OCI-LY7 (cell line): Measurements from ENCODE around the gene NKG7. TPM values are rescaled to one million over a fixed set of nuclear protein-coding genes. Genes with fewer than 3 reads are reported as not detected.

ENCODE experiments used
- BruUV-seq: library from RNA; stranded (reverse); fragments of 400-500 nt; replicated peaks from 2 replicates; lab custom pipeline; 2021; lab: Mats Ljungman, UMichigan
- CTCF ChIA-PET: fragments of 300-600 bp; sonication (Branson Sonifier 250); formaldehyde crosslinking; loops from one replicate; lab custom pipeline; 2022; ENCODE audit warnings: antibody characterized with exemption; ENCODE audit not compliant: unreplicated experiment; lab: Charles Lee
- POLR2A ChIA-PET: fragments of 300-600 bp; sonication (Branson Sonifier 250); formaldehyde crosslinking; loops from one replicate; lab custom pipeline; 2022; ENCODE audit warnings: antibody characterized with exemption; lab: Charles Lee
- DNase-seq: peaks from one replicate; pipeline ENCODE4 v3.0.0-alpha.2; 2015; ENCODE audit warnings: low spot score
- H2AFZ ChIP-seq: fragments of 200-600 bp; sonication (generic), shearing (Covaris generic); 2 replicates; pipeline ENCODE4 v1.6.1; 2014; ENCODE audit warnings: mild to moderate bottlenecking, antibody characterized with exemption, low read length, moderate library complexity
- H3K27ac ChIP-seq: fragments of 200-600 bp; sonication (generic); 2 replicates; pipeline ENCODE4 v1.5.1; 2014; ENCODE audit warnings: mixed run types, low read depth, mild to moderate bottlenecking, moderate library complexity, low read length, inconsistent platforms; ENCODE audit not compliant: poor library complexity, severe bottlenecking
- H3K36me3 ChIP-seq: fragments of 200-600 bp; sonication (generic); 2 replicates; pipeline ENCODE4 v1.6.1; 2014; ENCODE audit warnings: mild to moderate bottlenecking, antibody characterized with exemption, low read length, moderate library complexity, mixed read lengths; ENCODE audit not compliant: insufficient read depth
- H3K4me1 ChIP-seq: fragments of 200-600 bp; sonication (generic); 2 replicates; pipeline ENCODE4 v1.5.1; 2014; ENCODE audit warnings: mild to moderate bottlenecking, low read length; ENCODE audit not compliant: insufficient read depth, poor library complexity, severe bottlenecking
- H3K4me2 ChIP-seq: fragments of 200-600 bp; sonication (generic); 2 replicates; pipeline ENCODE4 v1.6.1; 2014; ENCODE audit warnings: mild to moderate bottlenecking, low read length
- H3K4me3 ChIP-seq: fragments of 200-600 bp; sonication (generic); 2 replicates; pipeline ENCODE4 v1.5.1; 2014; ENCODE audit warnings: mild to moderate bottlenecking, low read depth, low read length; ENCODE audit not compliant: poor library complexity, severe bottlenecking
- H3K79me2 ChIP-seq: fragments of 200-600 bp; sonication (generic); 2 replicates; pipeline ENCODE4 v1.6.1; 2016; ENCODE audit warnings: low read depth, mild to moderate bottlenecking, low read length, moderate library complexity, mixed read lengths; ENCODE audit not compliant: insufficient read depth
- H3K9me2 ChIP-seq: fragments of 200-600 bp; sonication (generic); 2 replicates; pipeline ENCODE4 v1.6.1; 2016; ENCODE audit warnings: mild to moderate bottlenecking, low read length, mixed read lengths; ENCODE audit not compliant: insufficient read depth
- H3K9me3 ChIP-seq: fragments of 200-600 bp; sonication (generic); 2 replicates; pipeline ENCODE4 v1.6.1; 2014; ENCODE audit warnings: mild to moderate bottlenecking, mixed run types, low read length, mixed read lengths
- H4K20me1 ChIP-seq: fragments of 200-600 bp; sonication (generic); 2 replicates; pipeline ENCODE4 v1.6.1; 2014; ENCODE audit warnings: mild to moderate bottlenecking, antibody characterized with exemption, low read length, moderate library complexity, mixed read lengths; ENCODE audit not compliant: insufficient read depth
- EZH2phosphoT487 ChIP-seq: fragments of 200-600 bp; sonication (generic); IDR thresholded peaks from 2 replicates; pipeline ENCODE4 v1.6.1; 2018; ENCODE audit warnings: low read depth, borderline replicate concordance, mild to moderate bottlenecking, mixed run types, antibody characterized with exemption, low read length, moderate library complexity, mixed read lengths
- intact Hi-C: fragments of 100-400 bp; cut with micrococcal nuclease; formaldehyde crosslinking; loops from one replicate; pipeline ENCODE4 v1.10.0; 2022; ENCODE audit not compliant: unreplicated experiment
- total RNA-seq, 2 experiments: library from RNA; depleted of rRNA in 1 of 2; stranded (reverse); fragments of >200 nt in 1 of 2; shearing (Covaris generic) in 1 of 2; gene quantifications; 2 replicates each; pipeline ENCODE4 v1.2.3, GENCODE V29; 2014 to 2022
- TF ChIP-seq, protein P1 (sequence below): fragments of 200-600 bp; sonication (generic); conservative IDR thresholded peaks from 2 replicates; pipeline ENCODE4 v1.5.1; 2014; ENCODE audit warnings: mild to moderate bottlenecking, antibody characterized with exemption, low read length, moderate library complexity, mixed read lengths

The NKG7 gene
- total RNA-seq, 2 experiments from 2014 or later, result not detected

DNA sequence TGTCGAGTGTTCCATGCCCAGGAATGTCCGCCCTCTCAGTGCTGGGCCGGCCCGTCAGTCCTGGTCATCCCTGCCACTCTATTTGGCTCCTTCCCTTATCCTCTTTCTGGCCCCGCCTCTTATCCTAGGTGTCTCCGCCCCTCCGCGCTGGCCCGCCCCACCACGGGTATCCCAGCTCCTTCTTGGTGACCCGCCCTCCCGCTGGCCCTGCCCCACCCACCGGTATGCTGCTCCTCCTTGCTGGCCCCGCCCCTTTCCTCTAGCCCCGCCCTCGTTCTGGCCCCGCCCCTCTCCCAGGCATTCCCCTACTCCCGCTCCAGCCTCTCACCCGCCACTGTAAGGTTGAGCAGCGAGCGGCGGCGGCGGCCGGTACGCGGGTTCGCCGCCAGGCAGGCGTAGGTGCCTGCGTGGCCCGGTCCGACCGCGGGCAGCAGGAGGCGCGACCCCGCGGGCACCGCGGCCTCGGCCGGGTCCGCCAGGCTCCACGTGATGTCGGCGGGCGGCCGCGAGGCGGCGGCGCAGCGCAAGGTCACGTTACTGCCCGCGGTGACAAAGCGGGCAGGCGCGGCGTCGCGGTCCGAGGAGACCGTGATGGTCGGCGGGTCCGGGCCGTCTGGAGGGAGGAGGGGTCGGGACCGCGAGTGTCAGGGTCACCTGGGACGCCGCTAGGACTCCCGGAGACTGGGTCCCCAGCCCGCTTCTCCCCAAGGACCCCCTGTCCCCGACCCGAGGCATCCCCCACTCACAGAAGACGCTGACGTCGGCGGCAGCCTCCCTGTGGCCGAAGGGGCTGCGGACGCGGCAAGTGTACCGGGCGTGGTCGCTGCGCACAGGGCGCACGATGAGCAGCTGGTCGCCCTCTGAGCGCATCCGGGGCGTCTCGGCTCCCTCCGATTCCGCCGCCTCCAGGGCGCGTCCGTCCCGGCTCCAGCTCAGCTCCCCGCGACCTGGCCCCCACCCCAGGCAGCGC is 32.5 kb downstream of the NKG7 start:
- TF ChIP-seq, protein P1, sequence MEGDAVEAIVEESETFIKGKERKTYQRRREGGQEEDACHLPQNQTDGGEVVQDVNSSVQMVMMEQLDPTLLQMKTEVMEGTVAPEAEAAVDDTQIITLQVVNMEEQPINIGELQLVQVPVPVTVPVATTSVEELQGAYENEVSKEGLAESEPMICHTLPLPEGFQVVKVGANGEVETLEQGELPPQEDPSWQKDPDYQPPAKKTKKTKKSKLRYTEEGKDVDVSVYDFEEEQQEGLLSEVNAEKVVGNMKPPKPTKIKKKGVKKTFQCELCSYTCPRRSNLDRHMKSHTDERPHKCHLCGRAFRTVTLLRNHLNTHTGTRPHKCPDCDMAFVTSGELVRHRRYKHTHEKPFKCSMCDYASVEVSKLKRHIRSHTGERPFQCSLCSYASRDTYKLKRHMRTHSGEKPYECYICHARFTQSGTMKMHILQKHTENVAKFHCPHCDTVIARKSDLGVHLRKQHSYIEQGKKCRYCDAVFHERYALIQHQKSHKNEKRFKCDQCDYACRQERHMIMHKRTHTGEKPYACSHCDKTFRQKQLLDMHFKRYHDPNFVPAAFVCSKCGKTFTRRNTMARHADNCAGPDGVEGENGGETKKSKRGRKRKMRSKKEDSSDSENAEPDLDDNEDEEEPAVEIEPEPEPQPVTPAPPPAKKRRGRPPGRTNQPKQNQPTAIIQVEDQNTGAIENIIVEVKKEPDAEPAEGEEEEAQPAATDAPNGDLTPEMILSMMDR, result 0 out of 2 replicates have a peak, but pooled peaks have one; percentile 19
- no peak for TF ChIP-seq EZH2phosphoT487
- Histone ChIP-seq H3K4me3 (peak overlapping the region; percentile 70), H3K36me3 (no peaks in the 10 kb centered on the region), H2AFZ (peak overlapping the region; percentile 84; the same call in 1 of the 2 replicates), H3K4me2 (peak overlapping the region; percentile 96), H3K4me1 (peaks cover 10% of the 10 kb centered on the region), H3K27ac (no peak overlapping the region), H3K79me2 (no peaks in the 10 kb centered on the region), H3K9me3 (no peaks in the 10 kb centered on the region), H4K20me1 (no peaks in the 10 kb centered on the region), H3K9me2 (no peaks in the 10 kb centered on the region)
- intact Hi-C loops, result loop anchor here (1.0 to 10.0 kb wide), 4 partner anchors 26 to 315 kb away; partner anchors contain the start of genes ETFB and SIGLEC10
- no TSS peak for BruUV-seq
- ChIA-PET POLR2A (interaction anchor here (0.6 to 1.0 kb wide), 2 partner anchors 27 to 59 kb away, joined by 3 to 4 read pairs; no protein-coding TSS in a partner anchor), CTCF (interaction anchor here (0.6 to 1.3 kb wide), 4 partner anchors 18 to 28 kb away, joined by 3 to 4 read pairs (median 3); no protein-coding TSS in a partner anchor)
- DNase-seq, result peak; percentile 87

DNA sequence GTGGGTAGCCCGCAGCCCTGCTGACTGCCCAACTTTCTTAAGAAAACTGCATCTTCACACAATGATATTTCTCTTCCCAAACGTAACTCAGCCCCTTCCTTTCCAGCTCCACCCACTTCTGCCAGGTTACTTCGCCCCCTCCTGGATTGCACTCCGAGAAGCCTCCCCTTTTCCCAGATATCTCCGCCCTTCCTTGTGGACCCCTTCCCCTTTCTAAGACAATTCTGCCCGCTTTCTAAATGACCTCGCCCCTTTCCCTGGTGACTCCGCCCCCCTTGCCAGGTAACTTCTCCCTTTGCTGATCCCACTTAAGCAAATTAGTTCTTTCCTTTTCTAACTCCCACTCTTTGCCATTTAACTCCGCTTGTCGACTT is 33.2 kb downstream of the NKG7 start:
- Histone ChIP-seq H2AFZ (peak overlapping the region; percentile 84), H3K79me2 (no peaks in the 10 kb centered on the region), H3K9me3 (no peaks in the 10 kb centered on the region), H3K4me2 (peak overlapping the region; percentile 96), H3K9me2 (no peaks in the 10 kb centered on the region), H3K36me3 (no peaks in the 10 kb centered on the region), H4K20me1 (no peaks in the 10 kb centered on the region), H3K27ac (no peak overlapping the region), H3K4me3 (peak overlapping the region; percentile 70), H3K4me1 (peaks cover 10% of the 10 kb centered on the region)
- DNase-seq, result no peak
- CTCF ChIA-PET, result interaction anchor here (0.6 kb wide), 3 partner anchors 23 to 28 kb away, joined by 3 read pairs; no protein-coding TSS in a partner anchor
- BruUV-seq, result no TSS peak
- POLR2A ChIA-PET, result interaction anchor here (1.0 kb wide), 1 partner anchor 28 kb away, joined by 4 read pairs; no protein-coding TSS in a partner anchor
- TF ChIP-seq, protein P1, result no peak
- no peak for TF ChIP-seq EZH2phosphoT487
- intact Hi-C loops, result loop anchor here (1.0 to 10.0 kb wide), 4 partner anchors 27 to 316 kb away; partner anchors contain the start of genes ETFB and SIGLEC10
